GM12878 (cell line): ENCODE results near the gene ITGAL. TPM values are rescaled to one million over a fixed set of nuclear protein-coding genes. Genes with fewer than 3 reads are reported as not detected.

Source experiments
- ATF7 ChIP-seq: fragments of 450-650 bp; IDR thresholded peaks from 2 replicates; pipeline ENCODE4 v1.6.1; 2016; ENCODE audit warnings: low read depth, mild to moderate bottlenecking
- CHD2 ChIP-seq: IDR thresholded peaks from 2 replicates; pipeline ENCODE4 v1.6.1; 2011; ENCODE audit warnings: low read depth, low read length, improper control_type of control experiment, borderline replicate concordance
- CREB1 ChIP-seq: IDR thresholded peaks from 2 replicates; pipeline ENCODE4 v1.6.1; 2012; ENCODE audit warnings: low read depth, mild to moderate bottlenecking, inconsistent platforms
- ESRRA ChIP-seq: IDR thresholded peaks from 2 replicates; pipeline ENCODE4 v1.6.1; 2012; ENCODE audit warnings: mild to moderate bottlenecking, low read length, improper control_type of control experiment
- HCFC1 ChIP-seq: fragments of 150-350 bp; IDR thresholded peaks from 2 replicates; pipeline ENCODE4 v1.6.1; 2014; ENCODE audit warnings: low read length
- LARP7 ChIP-seq: fragments of 450-650 bp; IDR thresholded peaks from 2 replicates; pipeline ENCODE4 v1.6.1; 2017; ENCODE audit warnings: mild to moderate bottlenecking
- NFYB ChIP-seq: IDR thresholded peaks from 2 replicates; pipeline ENCODE4 v1.6.1; 2011; ENCODE audit warnings: low read depth, mild to moderate bottlenecking, low read length, improper control_type of control experiment, moderate library complexity; ENCODE audit not compliant: insufficient read depth
- PRDM15 ChIP-seq: fragments of 450-650 bp; formaldehyde crosslinking; IDR thresholded peaks from 2 replicates; pipeline ENCODE4 v1.4.0; 2020; ENCODE audit warnings: mild to moderate bottlenecking, moderate library complexity
- SMARCA5 ChIP-seq: fragments of 450-650 bp; IDR thresholded peaks from 2 replicates; pipeline ENCODE4 v1.6.1; 2017; ENCODE audit warnings: mild to moderate bottlenecking
- SP1 ChIP-seq: IDR thresholded peaks from one replicate; pipeline ENCODE4 v1.6.1; 2011; ENCODE audit warnings: low read depth, low read length
- SREBF2 ChIP-seq: IDR thresholded peaks from 2 replicates; pipeline ENCODE4 v1.6.1; 2012; ENCODE audit warnings: mild to moderate bottlenecking, low read length
- ZBTB11 ChIP-seq: fragments of 450-650 bp; formaldehyde crosslinking; IDR thresholded peaks from 2 replicates; pipeline ENCODE4 v1.5.0; 2022; ENCODE audit warnings: mild to moderate bottlenecking, missing genetic modification characterization
- polyA plus RNA-seq, 11 experiments: library from polyadenylated mRNA; depleted of rRNA in 4 of 11; unstranded in 6 of 11; stranded (reverse) in 5 of 11; fragments of >200 nt; fragmentation: Nextera tagmentation in 4 of 11; fragmentation: Illumina TruSeq in 1 of 11; extraction: Ambion mirVana in 4 of 11; extraction: Trizol in 1 of 11; gene quantifications; 1 replicate in 1 of 11; 2 replicates in 10 of 11; pipeline versions ENCODE4 v1.2.1 to v1.2.3, GENCODE V29; 2011 to 2016; ENCODE audit warnings: inconsistent platforms in 2 of 11, missing spikeins in 2 of 11, low read depth in 1 of 11
- total RNA-seq, 4 experiments: library from RNA; depleted of rRNA in 3 of 4; stranded (reverse); fragments of >200 nt in 3 of 4; fragmentation: Illumina TruSeq in 1 of 4; extraction: Trizol in 1 of 4; gene quantifications; 2 replicates each; pipeline versions ENCODE4 v1.2.1 to v1.2.3, GENCODE V29; 2013 to 2021
- TF ChIP-seq, protein P1 (sequence below): fragments of 450-650 bp; IDR thresholded peaks from 2 replicates; pipeline ENCODE4 v1.6.1; 2014; ENCODE audit warnings: mild to moderate bottlenecking
- TF ChIP-seq, protein P2 (sequence below): fragments of 450-650 bp; IDR thresholded peaks from 2 replicates; pipeline ENCODE4 v1.6.1; 2016; ENCODE audit warnings: mild to moderate bottlenecking, moderate library complexity, borderline replicate concordance

The ITGAL gene
- total and polyA plus RNA-seq, 10 of the 15 experiments (the other 5 are each of a cell fraction or from before 2014, with no cell fraction given) = 10.7 to 170 (median 96.9) TPM

DNA sequence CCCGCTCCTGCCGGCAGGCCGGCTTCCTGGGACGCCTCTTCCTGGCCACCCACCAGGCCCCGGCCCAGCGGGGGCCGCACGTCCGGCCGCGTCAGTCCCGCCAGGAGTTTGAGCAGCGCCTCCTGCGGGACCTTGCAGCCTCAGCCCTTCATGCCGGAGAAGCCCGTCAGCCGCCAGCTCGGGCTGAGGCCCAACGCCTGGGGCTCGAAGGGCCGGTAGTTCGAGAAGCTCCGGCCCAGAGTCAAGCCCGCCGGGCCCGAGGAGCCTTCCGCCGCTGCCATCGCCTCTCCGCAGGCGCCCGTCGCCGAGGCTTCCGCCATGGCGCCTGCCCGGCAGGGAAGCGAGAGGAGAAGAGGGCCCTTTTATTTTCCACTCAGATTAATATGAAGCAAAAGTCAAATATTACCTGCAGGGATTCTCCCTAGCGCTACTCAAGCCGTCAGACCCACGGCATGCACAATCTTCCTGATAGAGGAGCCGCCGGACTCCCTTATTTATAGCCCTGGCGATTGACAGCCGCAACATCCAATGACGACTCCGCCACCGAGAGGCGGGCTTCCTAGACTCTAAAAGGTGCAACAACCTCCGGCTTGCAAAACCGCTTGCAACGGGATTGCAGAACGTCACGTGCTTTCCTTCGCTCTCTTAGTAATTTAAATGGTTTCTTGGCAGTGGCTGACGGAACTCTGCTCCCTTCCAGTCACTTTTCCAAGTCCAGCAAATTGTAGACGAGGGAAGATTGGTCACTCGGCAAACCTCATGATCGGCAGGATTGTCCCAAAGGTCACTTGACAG lies 26.9 kb upstream of the ITGAL start, which contains the start of gene SEPHS2 (continued):
- TF ChIP-seq, protein P1, sequence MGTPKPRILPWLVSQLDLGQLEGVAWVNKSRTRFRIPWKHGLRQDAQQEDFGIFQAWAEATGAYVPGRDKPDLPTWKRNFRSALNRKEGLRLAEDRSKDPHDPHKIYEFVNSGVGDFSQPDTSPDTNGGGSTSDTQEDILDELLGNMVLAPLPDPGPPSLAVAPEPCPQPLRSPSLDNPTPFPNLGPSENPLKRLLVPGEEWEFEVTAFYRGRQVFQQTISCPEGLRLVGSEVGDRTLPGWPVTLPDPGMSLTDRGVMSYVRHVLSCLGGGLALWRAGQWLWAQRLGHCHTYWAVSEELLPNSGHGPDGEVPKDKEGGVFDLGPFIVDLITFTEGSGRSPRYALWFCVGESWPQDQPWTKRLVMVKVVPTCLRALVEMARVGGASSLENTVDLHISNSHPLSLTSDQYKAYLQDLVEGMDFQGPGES = peak; percentile 65; the same call in 1 of the 2 replicates
- TF ChIP-seq, protein P2, sequence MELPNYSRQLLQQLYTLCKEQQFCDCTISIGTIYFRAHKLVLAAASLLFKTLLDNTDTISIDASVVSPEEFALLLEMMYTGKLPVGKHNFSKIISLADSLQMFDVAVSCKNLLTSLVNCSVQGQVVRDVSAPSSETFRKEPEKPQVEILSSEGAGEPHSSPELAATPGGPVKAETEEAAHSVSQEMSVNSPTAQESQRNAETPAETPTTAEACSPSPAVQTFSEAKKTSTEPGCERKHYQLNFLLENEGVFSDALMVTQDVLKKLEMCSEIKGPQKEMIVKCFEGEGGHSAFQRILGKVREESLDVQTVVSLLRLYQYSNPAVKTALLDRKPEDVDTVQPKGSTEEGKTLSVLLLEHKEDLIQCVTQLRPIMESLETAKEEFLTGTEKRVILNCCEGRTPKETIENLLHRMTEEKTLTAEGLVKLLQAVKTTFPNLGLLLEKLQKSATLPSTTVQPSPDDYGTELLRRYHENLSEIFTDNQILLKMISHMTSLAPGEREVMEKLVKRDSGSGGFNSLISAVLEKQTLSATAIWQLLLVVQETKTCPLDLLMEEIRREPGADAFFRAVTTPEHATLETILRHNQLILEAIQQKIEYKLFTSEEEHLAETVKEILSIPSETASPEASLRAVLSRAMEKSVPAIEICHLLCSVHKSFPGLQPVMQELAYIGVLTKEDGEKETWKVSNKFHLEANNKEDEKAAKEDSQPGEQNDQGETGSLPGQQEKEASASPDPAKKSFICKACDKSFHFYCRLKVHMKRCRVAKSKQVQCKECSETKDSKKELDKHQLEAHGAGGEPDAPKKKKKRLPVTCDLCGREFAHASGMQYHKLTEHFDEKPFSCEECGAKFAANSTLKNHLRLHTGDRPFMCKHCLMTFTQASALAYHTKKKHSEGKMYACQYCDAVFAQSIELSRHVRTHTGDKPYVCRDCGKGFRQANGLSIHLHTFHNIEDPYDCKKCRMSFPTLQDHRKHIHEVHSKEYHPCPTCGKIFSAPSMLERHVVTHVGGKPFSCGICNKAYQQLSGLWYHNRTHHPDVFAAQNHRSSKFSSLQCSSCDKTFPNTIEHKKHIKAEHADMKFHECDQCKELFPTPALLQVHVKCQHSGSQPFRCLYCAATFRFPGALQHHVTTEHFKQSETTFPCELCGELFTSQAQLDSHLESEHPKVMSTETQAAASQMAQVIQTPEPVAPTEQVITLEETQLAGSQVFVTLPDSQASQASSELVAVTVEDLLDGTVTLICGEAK = no peak; the same call in 1 of the 2 replicates
- TF ChIP-seq SP1 (peak; percentile 95), HCFC1 (0 out of 2 replicates have a peak, but pooled peaks have one; percentile 4), CREB1 (peak; percentile 61), SREBF2 (no peak), PRDM15 (CRISPR knock-in tag) (no peak), NFYB (peak; percentile 95), CHD2 (peak; percentile 85; the same call in 1 of the 2 replicates), SMARCA5 (peak; percentile 75; the same call in 1 of the 2 replicates), ATF7 (no peak; the same call in 1 of the 2 replicates), ZBTB11 (no peak), LARP7 (peak; percentile 56; the same call in 1 of the 2 replicates), ESRRA (no peak)
